Effector memory CD8-positive, alpha-beta T cell (primary cell): ENCODE measurements around the gene ZNF558.
A peak's percentile ranks its signal among the peaks of the same experiment; 100 is the strongest.

ENCODE experiments used
- ATAC-seq: fragments of 150-1000 bp; cut with Tn5 transposase; replicated peaks from 2 replicates; pipeline ENCODE4 v1.10.0; 2021; ENCODE audit warnings: mild to moderate bottlenecking, moderate library complexity
- DNase-seq, 3 experiments: peaks; one replicate each; pipeline ENCODE4 v3.0.0; 2021
- H3K27ac Mint-ChIP-seq, 2 donors: one replicate each; pipeline ENCODE4 v1.8.0; 2022; ENCODE audit warnings: mild to moderate bottlenecking in 2 of 2, mixed read lengths in 2 of 2, moderate library complexity in 2 of 2
- H3K27me3 Mint-ChIP-seq, 2 donors: one replicate each; pipeline ENCODE4 v1.8.0; 2022; ENCODE audit warnings: mixed read lengths in 2 of 2
- H3K36me3 Mint-ChIP-seq: one replicate; pipeline ENCODE4 v1.8.0; 2022; ENCODE audit warnings: mild to moderate bottlenecking, moderate library complexity, mixed read lengths; ENCODE audit not compliant: insufficient read depth
- H3K4me1 Mint-ChIP-seq, 2 donors: one replicate each; pipeline ENCODE4 v1.8.0; 2022; ENCODE audit warnings: low read depth in 2 of 2, mixed read lengths in 2 of 2
- H3K4me3 Mint-ChIP-seq, 2 donors: one replicate each; pipeline ENCODE4 v1.8.0; 2022; ENCODE audit warnings: mild to moderate bottlenecking in 2 of 2, mixed read lengths in 2 of 2, moderate library complexity in 2 of 2
- H3K9me3 Mint-ChIP-seq, 2 donors: one replicate each; pipeline ENCODE4 v1.8.0; 2022; ENCODE audit warnings: mixed read lengths in 2 of 2
- total RNA-seq, 9 experiments: gene quantifications; one replicate each; lab custom pipeline; 2026; lab: John Stamatoyannopoulos, UW

ZNF558 gene
- total RNA-seq = 32.3 to 64.0 (median 47.2) reads per million in 9 experiments

DNA sequence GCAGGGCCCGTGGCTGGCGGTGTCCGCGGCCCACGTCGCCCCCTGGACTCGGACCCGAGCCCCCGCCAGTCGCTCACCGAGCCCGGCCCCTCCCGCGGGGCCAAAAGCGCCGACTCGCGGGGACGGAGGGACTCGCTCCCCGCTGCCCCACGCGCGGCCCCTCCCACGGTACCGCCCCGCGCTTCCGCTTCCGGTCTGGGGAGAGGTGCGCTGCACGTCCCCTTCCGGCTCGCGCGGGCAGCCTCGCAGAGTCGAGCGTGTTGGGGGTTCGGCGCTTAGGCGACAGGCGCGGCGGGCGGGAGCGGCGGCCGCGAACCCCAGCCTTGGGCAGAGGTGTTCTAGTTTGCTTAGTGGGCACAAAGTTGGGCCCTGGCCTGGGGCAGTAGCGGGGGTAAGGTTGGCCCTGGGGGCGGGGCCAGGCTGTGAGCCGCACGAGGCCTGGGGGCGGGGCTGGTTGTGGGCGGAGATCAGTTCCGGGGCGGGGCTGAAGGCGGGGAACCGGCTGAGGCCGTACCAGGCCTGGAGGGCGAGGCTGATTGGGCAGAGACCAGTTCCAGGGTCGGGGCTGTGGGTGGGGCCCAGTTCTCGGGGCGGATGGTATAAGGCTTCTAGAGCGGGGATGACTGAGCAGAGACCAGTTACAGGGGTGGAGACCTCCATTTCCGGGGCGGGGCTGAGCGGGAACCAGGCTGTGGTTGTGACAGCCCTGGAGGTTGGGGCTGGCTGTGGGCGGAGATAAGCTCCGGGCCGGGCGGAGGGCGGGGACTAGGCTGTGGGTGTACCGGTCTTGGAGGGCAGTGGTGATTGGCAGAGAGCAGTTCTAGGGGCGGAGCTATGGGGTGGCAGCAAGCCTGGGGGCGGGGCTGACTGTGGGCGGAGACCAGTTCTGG is at the start of gene ZNF558, which contains the start of gene MBD3L1:
TSS of gene ZNF558 (minus strand) at position 173 of the 890 bp plus-strand sequence. CDS start 9,645 bp downstream, outside the sequence.
TSS of gene MBD3L1 (plus strand) at position 246 of the 890 bp plus-strand sequence. CDS start 10,302 bp downstream, outside the sequence.
- Mint-ChIP-seq H3K9me3 (no peaks in the 10 kb centered on the region), H3K4me3 (peak within 1 kb of the TSS; percentile 83 to 84), H3K27ac (peak within 1 kb of the TSS; percentile 88 to 95), H3K36me3 (peaks cover 3% of the 10 kb centered on the region), H3K27me3 (no peaks in the 10 kb centered on the region), H3K4me1 (peaks cover 8 to 20% of the 10 kb centered on the region in 2 donors)
- DNase-seq = peak; percentile 98 to 100 (median 99)
- peak; percentile 84 for ATAC-seq

DNA sequence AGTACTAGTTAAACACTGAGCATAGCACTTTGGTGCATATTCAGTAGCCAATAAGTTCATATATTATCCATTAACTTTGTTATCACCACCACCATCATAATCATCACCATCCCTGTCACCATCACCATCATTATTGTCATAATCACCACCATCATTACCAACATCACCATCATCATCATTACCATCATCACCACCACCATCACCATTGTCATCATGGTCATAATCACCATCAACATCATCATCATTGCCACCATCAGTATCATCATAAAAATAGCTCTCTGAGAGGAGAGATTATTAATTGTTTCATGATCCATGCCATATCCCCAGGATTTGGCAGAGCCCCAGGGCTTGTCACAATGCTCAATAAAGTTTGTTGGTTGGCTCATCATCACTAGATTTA is 49.4 kb upstream of the ZNF558 start:
- no peaks in the 10 kb centered on the region for H3K36me3 Mint-ChIP-seq
- DNase-seq (no peak), ATAC-seq (no peak)
- no peak overlapping the region for H3K27ac Mint-ChIP-seq
- peaks cover 6% of the 10 kb centered on the region in 2 donors for H3K9me3 Mint-ChIP-seq
- no peak overlapping the region for H3K4me3 Mint-ChIP-seq
- no peaks in the 10 kb centered on the region for H3K4me1 Mint-ChIP-seq
- peaks cover 16 to 28% of the 10 kb centered on the region in 2 donors for H3K27me3 Mint-ChIP-seq

DNA sequence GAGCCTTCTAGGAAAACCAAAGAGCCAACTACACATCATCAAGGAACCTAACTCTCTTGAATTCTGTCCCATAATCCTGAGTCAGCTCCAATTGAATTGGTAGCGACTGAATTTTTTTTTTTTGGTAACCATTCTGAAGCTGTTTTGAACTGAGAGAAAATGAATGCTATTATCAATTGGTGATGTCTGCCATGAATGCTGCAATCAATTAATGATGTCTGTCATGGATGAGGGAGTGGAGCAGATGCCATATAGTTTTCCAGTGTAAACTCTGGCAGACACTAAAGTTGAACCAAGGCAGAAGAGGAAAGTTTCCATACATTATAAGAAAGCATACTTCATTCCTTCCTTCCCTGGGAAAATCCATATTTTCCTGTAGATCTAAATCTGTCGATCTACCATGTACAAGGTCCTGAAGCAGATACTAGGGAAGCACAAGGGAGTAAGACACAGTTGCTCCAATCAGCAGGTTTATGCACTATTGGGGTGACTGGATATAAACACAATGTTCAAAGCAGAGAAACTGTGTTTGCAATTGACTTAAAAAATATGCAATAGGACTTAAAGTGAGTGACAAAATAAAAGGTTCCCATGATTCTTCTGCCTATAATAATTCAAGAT is 48.9 kb upstream of the ZNF558 start:
- no peak for ATAC-seq
- Mint-ChIP-seq H3K27ac (no peak overlapping the region), H3K4me3 (no peak overlapping the region), H3K9me3 (peaks cover 6% of the 10 kb centered on the region in 2 donors), H3K4me1 (no peaks in the 10 kb centered on the region), H3K36me3 (no peaks in the 10 kb centered on the region), H3K27me3 (peaks cover 16 to 28% of the 10 kb centered on the region in 2 donors)
- no peak for DNase-seq

DNA sequence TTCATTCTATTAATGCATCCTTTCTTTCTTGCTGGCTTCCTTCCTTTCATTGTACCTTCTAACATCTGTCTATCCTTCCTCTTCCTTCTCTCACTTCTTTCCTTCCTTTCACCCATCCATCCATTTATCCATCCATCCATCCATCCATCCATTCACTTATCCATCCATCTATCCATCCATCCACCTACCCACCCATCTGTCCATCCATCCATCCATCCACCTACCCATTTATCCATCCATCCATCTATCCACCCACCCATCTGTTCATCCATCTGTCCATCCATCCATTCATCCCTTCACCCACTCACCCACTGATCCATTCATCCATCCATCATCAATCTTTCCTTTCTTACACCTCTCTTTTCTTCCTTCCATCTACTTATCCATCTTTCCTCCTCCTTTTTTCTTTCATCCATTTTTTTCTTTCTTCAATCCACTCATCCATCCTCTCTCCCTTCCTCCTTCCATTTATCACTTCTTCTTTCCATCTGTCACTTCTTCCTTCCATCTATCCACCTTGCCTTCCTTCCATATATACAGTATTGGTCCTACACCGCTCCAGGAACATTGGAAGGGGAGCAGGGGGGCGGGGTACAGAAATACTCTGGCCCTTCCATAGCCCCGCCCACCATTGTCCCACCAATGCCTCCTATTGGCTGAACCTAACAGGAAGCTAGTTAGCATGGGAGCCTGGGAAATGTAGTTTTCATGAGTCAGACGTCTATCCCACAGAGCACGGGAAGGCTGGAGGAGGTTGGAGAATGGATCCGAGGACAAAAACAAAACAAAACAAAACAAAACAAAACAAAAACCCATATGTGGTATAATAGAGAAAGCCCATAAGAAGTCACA is 46.0 kb upstream of the ZNF558 start:
- no peak for DNase-seq
- H3K4me1 Mint-ChIP-seq = no peaks in the 10 kb centered on the region
- peaks cover 6% of the 10 kb centered on the region in 2 donors for H3K9me3 Mint-ChIP-seq
- no peak overlapping the region for H3K27ac Mint-ChIP-seq
- H3K27me3 Mint-ChIP-seq = peaks cover 18 to 33% of the 10 kb centered on the region in 2 donors
- H3K4me3 Mint-ChIP-seq = no peak overlapping the region
- H3K36me3 Mint-ChIP-seq = no peaks in the 10 kb centered on the region
- no peak for ATAC-seq

DNA sequence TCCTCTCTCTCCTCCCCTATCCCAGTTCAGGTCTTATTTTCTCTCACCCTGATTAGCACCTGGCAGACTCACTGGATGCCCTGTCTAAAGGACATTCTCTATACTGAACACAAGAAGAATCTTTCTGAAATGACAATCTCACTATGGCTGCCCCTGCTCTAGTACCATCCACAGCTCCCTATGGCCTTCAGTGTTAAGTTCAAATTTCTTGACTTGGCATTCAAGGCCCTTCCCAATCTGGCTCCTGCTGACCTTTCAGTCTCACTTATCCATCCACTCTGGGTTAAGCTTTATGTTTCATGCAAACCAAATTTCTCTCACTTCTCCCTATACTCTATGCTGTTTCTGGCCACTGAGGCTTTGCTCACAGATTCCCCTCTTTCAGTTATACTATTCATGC is 34.2 kb upstream of the ZNF558 start:
- Mint-ChIP-seq H3K9me3 (no peaks in the 10 kb centered on the region), H3K27me3 (peaks cover 11 to 12% of the 10 kb centered on the region in 2 donors), H3K36me3 (no peaks in the 10 kb centered on the region)

DNA sequence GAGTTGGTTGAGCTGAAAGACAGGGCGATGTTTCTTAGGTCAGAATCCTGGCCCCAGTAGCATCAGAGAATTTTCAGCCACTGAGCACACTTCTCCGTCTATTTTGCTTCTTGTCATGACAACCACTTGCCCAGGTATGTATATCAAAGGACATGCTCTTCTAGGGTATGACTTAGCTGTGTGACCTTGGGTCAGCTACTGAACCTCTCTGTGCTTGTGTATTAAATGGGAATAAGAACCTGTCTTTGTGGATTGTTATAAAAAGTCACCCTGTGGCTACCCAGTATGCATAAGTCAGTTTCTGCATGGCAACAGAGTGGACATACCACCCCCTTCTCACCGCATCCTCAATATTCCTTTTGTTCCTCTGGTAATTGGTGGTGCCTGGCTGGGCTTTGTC is 26.2 kb upstream of the ZNF558 start:
- no peak overlapping the region for H3K27ac Mint-ChIP-seq
- peaks cover 27 to 52% of the 10 kb centered on the region in 2 donors for H3K27me3 Mint-ChIP-seq

More for the DNA sequence above, 34.2 kb upstream of the ZNF558 start:
- no peak for ATAC-seq
- H3K4me3 Mint-ChIP-seq = no peak overlapping the region
- H3K27ac Mint-ChIP-seq = no peak overlapping the region
- DNase-seq = no peak
- no peaks in the 10 kb centered on the region for H3K4me1 Mint-ChIP-seq

DNA sequence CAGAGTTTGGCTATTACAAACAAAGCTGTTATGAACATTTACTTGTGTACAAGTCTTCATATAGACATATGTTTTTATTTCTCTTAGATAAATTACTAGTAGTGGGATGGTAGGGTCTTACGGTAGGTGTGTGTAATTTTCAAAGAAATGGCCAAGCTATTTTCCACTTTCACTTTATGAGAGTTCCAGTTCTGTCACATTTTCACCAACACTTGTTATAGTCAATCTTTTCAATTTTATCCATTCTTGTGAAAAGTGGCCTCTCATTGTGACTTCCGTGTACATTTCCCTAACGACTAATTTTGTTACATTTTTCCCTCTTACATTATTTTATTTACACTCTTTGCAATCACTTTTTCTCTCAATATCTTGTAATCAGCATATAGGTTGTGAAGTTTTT is 18.4 kb upstream of the ZNF558 start:
- no peaks in the 10 kb centered on the region for H3K36me3 Mint-ChIP-seq
- H3K27me3 Mint-ChIP-seq = peaks cover 32 to 54% of the 10 kb centered on the region in 2 donors
- ATAC-seq (no peak), DNase-seq (no peak)
- no peak overlapping the region for H3K27ac Mint-ChIP-seq
- H3K4me1 Mint-ChIP-seq = no peaks in the 10 kb centered on the region
- H3K9me3 Mint-ChIP-seq = peaks cover 0 to 3% of the 10 kb centered on the region in 2 donors
- no peak overlapping the region for H3K4me3 Mint-ChIP-seq

More for the DNA sequence above, 26.2 kb upstream of the ZNF558 start:
- Mint-ChIP-seq H3K9me3 (no peaks in the 10 kb centered on the region), H3K4me3 (no peak overlapping the region), H3K4me1 (no peaks in the 10 kb centered on the region), H3K36me3 (peaks cover 6% of the 10 kb centered on the region)
- ATAC-seq (no peak), DNase-seq (no peak)

DNA sequence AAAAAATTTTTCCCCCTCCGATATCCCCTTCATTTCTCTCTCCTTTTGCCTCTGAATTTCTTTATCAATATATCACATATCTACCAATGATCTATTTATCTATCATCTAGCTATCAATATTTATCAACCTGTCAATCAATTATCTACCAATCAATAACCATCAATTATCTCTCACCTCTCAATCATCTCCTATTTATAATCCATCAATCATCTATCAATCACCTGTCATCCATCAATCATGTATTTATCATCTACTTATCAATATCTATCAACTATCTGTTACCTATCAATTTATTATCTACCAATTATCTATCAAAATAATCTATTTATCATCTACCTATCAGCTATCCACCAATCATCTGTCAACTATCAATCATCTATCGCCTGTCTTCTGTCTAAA is 17.1 kb upstream of the ZNF558 start:
- Mint-ChIP-seq H3K4me3 (no peak overlapping the region), H3K9me3 (peaks cover 0 to 3% of the 10 kb centered on the region in 2 donors), H3K27me3 (peaks cover 32 to 49% of the 10 kb centered on the region in 2 donors), H3K27ac (no peak overlapping the region), H3K36me3 (no peaks in the 10 kb centered on the region), H3K4me1 (no peaks in the 10 kb centered on the region)
- DNase-seq (no peak), ATAC-seq (no peak)

DNA sequence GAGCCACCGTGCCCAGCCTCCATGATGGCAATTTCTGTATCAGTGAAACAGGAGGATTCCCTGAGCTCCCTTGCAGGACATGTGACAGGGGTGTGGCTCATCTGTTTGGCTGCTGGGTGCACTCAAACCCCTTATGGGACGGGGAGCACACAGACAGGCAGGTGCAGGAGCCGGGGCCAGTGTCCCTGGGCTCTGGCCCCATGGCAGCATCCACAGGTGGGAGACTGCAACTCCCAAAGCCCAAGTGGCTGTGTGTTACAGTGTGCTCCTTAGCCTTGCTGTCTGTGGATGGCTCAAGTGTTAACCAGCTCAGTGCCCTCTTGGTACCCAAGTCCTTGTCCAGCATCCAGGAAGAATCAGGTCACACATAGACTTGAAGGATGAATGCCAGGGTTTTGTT is 14.7 kb upstream of the ZNF558 start:
- peaks cover 2% of the 10 kb centered on the region for H3K36me3 Mint-ChIP-seq
- no peak overlapping the region for H3K27ac Mint-ChIP-seq
- DNase-seq (no peak), ATAC-seq (no peak)
- peaks cover 0 to 3% of the 10 kb centered on the region in 2 donors for H3K9me3 Mint-ChIP-seq
- H3K27me3 Mint-ChIP-seq = peaks cover 36 to 46% of the 10 kb centered on the region in 2 donors
- no peaks in the 10 kb centered on the region for H3K4me1 Mint-ChIP-seq
- no peak overlapping the region for H3K4me3 Mint-ChIP-seq

DNA sequence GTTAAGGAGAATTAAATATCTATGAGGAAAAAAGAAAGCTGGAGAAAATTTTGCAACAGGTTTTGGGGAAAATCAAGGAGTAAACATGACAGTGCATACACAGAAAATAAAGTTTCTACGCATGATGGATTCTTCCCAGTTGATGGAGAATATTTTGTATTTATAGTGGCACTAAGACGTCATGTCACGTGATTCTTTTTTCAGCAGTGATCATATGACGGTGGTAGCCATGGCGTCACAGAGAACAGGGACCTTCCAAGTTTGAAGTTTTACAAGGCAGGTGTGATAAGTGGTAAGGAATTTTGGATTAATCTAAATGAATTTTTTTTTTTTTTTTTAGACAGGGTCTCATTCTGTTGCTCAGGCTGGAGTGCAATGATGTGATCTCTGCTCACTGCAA is 8.6 kb upstream of the ZNF558 start:
- Mint-ChIP-seq H3K36me3 (peaks cover 2% of the 10 kb centered on the region), H3K4me3 (no peak overlapping the region), H3K9me3 (no peaks in the 10 kb centered on the region), H3K27ac (no peak overlapping the region), H3K4me1 (no peaks in the 10 kb centered on the region), H3K27me3 (peaks cover 35% of the 10 kb centered on the region in 2 donors)
- DNase-seq = no peak
- no peak for ATAC-seq

DNA sequence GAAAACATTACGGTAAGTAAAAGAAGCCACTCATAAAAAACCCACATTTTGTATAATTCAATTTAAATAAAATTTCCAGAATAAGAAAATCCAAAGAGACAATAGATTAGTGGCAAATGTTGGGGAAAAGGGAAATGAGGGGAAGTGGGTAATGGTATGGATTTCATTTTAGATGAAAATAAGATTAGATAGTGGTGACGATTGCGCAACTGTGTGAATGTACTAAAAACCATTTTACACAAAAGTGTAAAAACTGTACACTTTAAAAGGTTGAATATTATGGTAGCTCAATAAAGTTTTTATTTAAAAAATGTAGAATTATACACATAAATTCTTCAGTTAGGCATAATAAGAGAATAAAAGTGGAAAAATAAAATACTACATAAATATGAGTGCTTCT is 3.8 kb upstream of the ZNF558 start:
- DNase-seq (no peak), ATAC-seq (no peak)
- peaks cover 14% of the 10 kb centered on the region in 2 donors for H3K27me3 Mint-ChIP-seq
- peaks cover 6 to 15% of the 10 kb centered on the region in 2 donors for H3K4me1 Mint-ChIP-seq
- no peak overlapping the region for H3K4me3 Mint-ChIP-seq
- no peaks in the 10 kb centered on the region for H3K9me3 Mint-ChIP-seq
- no peak overlapping the region for H3K27ac Mint-ChIP-seq
- peaks cover 3% of the 10 kb centered on the region for H3K36me3 Mint-ChIP-seq

DNA sequence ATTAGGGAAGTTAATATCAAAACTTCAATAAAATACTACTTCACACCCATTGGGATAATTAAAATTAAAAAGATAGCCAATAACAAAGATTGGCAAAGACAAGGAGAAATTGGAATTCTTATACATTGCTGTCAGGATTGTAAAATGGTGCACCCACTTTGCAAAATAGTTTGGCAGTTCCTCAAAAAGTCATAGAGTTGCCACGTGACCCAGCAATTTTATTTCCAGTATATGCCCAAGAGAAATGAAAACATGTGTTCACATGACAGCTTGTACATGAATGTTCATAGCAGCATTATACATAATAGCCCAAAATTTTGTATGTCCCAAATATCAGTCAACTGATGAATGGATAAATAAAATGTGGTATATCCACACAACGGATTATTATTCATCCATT is 3.3 kb upstream of the ZNF558 start:
- H3K27ac Mint-ChIP-seq = no peak overlapping the region
- peaks cover 9% of the 10 kb centered on the region in 2 donors for H3K27me3 Mint-ChIP-seq
- no peak overlapping the region for H3K4me3 Mint-ChIP-seq
- ATAC-seq (no peak), DNase-seq (no peak)
- peaks cover 6 to 15% of the 10 kb centered on the region in 2 donors for H3K4me1 Mint-ChIP-seq
- peaks cover 3% of the 10 kb centered on the region for H3K36me3 Mint-ChIP-seq
- H3K9me3 Mint-ChIP-seq = no peaks in the 10 kb centered on the region

DNA sequence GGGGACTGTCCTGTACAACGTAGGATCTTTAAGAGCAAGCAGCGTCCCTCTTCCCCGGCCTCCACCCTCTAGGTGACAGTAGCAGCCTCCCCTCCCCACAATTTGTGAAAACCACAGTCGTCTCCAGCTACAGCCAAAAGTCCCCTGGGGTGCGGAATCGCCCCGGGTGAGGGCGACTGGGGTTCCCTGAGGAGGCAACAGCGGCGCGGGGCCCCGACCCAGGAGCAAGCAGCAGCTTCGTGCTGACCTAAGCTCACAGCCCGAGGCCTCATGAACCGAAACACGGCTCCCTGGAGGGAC is 322 bp downstream of the ZNF558 start:
- H3K4me3 Mint-ChIP-seq = peak overlapping the region; percentile 83 to 84
- no peak for DNase-seq
- peak; percentile 1 for ATAC-seq
- no peaks in the 10 kb centered on the region for H3K9me3 Mint-ChIP-seq
- H3K27me3 Mint-ChIP-seq = no peaks in the 10 kb centered on the region
- H3K4me1 Mint-ChIP-seq = peaks cover 8 to 20% of the 10 kb centered on the region in 2 donors
- H3K27ac Mint-ChIP-seq = peak overlapping the region; percentile 88 to 95
- peaks cover 3% of the 10 kb centered on the region for H3K36me3 Mint-ChIP-seq
